HG03060 (cell line): ENCODE results near the gene SNAPC5.
"Not testable (repeated sequence)": the region's sequence is repeated elsewhere in the genome, so short reads cannot be mapped to it uniquely, and the experiment has no call there.

Source experiments
- ATAC-seq: cut with Tn5 transposase; IDR thresholded peaks from one replicate; pipeline ENCODE4 v1.9.1; 2021; ENCODE audit warnings: low read depth, moderate number of reproducible peaks; ENCODE audit not compliant: unreplicated experiment

Gene SNAPC5

GRCh38 chr15:66497502-66498455 is at the start of gene SNAPC5:
SNAPC5 (minus strand) TSS chr15:66497762; CDS start chr15:66497731, 31 bp downstream.
- peak; percentile 71 for ATAC-seq

GRCh38 chr15:66545255-66545654 is 47.7 kb upstream of the SNAPC5 start:
- no peak for ATAC-seq

GRCh38 chr15:66542896-66543295 is 45.3 kb upstream of the SNAPC5 start:
- ATAC-seq: no peak

DNA sequence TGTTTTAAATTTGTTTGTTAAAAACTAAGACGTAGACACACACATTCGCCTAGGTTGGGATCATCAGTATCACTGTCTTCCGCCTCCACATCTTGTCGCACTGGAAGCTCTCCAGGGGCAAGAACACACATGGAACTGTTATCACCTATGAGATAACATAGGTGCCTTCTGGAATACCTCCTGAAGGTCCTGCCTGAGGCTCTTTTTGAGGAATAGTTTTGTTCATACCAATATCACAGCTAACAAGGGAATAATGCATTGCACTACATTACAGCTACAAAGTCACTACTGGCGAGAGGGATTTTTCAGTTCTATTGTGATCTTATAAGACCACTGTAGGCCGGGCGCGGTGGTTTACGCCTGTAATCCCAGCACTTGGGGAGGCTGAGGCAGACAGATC is 37.5 kb upstream of the SNAPC5 start:
- no peak for ATAC-seq

DNA sequence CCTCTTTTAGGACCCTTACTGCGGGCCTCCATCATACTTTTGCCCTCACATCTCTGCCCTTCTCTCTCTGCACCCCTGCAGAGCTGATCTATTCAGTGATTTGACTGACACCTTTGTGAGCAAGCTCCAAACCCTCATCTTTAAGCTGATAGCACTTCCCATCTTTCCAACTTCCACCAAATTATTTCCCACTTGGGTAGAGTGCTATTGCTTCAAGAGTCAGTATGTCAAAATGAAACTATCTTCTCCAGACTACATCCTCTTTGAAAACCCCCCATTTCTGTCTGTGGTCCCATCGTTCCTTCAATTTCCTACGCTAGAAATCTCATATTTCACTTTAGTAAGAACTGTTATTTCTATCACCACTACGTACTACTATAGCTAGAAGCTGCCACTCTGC is 27.3 kb upstream of the SNAPC5 start:
- no peak for ATAC-seq

GRCh38 chr15:66523926-66524325 is 26.4 kb upstream of the SNAPC5 start:
- ATAC-seq: no peak

GRCh38 chr15:66515901-66516322 is 18.4 kb upstream of the SNAPC5 start:
- no peak for ATAC-seq

DNA sequence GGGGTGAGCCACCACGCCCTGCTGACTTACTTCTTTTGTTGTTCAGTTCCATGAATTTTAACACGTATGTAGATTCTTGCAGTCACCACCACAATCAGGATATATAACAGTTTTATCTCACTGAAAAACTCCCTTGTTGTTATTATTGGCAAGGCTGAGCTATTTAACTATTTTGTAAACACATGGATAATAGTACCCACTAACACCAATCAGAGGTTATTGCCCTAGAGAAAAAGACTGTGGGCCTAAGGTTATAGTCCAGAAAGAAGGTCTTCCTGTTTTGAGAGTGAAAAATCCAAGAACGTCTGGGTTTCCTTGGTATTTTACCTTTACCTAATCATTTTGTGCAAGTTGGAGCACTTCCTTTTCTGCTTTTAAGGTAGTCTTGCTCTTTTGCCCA is 17.0 kb upstream of the SNAPC5 start:
- no peak for ATAC-seq

GRCh38 chr15:66508293-66508883 is 10.8 kb upstream of the SNAPC5 start:
- no peak for ATAC-seq

GRCh38 chr15:66505818-66506217 is 8.3 kb upstream of the SNAPC5 start:
- no peak for ATAC-seq

DNA sequence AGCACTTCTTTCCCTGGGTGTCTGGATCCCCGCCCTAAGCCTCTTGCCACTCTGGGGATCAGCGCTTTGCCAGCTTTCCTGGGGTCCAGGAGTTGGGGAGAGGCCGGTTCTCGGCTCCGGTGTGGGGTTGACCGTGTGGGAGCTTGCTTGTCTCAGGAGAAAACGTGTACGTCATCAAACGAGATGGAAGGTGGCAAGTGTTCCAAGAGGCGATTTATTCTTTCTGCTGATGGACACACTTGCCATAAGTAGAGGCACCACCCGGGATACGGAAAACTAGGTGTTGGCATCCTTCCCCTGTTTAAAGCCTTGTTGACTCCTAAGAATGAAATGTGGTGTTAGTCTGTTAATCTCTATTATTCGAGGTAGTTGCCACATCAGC is 7.9 kb upstream of the SNAPC5 start:
- no peak for ATAC-seq

DNA sequence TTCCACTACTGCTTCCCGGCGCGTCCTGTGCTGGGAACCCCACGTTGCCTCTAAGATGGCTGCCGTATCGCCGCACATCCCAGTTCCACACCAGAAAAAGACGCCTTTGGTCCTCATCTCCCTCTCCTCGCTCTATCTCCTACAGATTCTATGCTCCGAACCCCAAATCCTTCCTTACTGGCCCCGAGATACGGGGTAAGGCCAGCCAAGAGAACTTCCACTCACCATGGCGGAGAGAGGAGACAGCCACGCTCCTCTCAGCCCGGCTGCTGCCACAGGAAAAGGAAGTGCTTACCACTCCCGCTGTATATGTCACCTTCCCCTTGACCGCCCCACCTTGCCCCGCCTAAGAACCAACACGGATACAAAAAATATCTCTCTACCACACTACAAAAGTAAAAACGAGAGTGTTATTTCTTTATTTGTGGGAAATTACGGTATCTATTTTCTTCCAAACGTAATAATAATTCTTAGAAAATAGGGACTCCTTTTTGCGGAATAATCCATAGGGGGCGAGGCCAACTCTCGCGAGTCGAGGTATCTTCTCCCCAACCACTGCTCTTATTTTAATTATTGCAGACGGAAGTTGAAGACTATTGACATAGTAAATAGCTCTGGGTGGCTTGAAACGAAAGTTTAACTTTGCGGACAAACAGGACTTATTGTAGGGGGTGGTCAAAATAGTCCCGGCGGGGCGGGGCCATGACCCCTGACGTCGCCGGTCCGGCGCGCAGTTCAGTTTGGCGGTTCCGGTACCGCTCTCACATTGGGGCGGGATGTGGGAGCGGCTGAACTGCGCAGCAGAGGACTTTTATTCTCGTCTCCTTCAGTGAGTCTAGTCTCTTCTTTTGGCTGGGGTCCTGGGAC is 7.2 kb upstream of the SNAPC5 start, which contains the start of the genes RPL4 and ZWILCH:
Gene RPL4 (minus strand): TSS at position 293 of the 867 bp plus-strand sequence. CDS start 65 bp downstream, at position 228.
Gene ZWILCH (plus strand): TSS at position 764 of the 867 bp plus-strand sequence. CDS start 13 bp downstream, at position 777.
- ATAC-seq: no peak

DNA sequence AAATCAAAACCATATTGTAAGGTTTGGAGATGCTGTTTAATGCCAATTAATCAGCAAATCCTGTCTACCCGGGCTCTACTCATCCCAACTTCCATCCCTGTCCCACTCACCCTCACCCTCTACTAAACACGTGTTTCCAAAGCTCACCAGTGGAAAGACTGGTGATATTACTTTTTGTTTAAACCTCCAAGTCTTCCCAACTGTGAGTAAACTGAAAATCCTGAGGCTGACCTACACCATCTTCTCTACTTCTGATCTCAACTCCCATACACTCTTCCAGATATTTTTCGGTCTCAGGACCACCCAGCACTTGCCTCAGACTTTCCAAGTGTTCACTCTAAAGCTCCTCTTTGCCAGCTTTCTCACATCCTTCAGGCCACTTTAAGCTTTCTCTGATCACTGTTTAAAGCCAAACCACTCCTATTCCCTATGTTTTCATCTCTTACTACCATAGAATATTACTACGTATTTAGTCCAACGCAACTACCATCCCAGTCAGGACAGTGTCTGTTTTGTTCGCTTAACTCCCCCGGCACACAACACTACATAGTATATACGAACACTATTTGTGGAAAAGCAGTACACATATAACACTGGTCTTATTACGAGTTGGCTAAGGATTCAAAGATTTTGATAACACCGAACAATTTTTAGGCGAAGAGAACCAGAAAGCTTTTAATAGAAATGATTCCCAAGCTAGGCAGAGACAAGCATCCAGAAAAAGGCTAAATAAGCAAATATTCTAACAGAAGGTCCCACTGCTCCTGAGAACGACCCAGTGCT is 6.4 kb upstream of the SNAPC5 start:
- no peak for ATAC-seq

GRCh38 chr15:66503041-66503648 is 5.6 kb upstream of the SNAPC5 start:
- not testable (repeated sequence) for ATAC-seq

GRCh38 chr15:66502491-66502890 is 4.9 kb upstream of the SNAPC5 start:
- ATAC-seq: no peak

GRCh38 chr15:66500346-66500745 is 2.8 kb upstream of the SNAPC5 start:
- ATAC-seq: not testable (repeated sequence)

DNA sequence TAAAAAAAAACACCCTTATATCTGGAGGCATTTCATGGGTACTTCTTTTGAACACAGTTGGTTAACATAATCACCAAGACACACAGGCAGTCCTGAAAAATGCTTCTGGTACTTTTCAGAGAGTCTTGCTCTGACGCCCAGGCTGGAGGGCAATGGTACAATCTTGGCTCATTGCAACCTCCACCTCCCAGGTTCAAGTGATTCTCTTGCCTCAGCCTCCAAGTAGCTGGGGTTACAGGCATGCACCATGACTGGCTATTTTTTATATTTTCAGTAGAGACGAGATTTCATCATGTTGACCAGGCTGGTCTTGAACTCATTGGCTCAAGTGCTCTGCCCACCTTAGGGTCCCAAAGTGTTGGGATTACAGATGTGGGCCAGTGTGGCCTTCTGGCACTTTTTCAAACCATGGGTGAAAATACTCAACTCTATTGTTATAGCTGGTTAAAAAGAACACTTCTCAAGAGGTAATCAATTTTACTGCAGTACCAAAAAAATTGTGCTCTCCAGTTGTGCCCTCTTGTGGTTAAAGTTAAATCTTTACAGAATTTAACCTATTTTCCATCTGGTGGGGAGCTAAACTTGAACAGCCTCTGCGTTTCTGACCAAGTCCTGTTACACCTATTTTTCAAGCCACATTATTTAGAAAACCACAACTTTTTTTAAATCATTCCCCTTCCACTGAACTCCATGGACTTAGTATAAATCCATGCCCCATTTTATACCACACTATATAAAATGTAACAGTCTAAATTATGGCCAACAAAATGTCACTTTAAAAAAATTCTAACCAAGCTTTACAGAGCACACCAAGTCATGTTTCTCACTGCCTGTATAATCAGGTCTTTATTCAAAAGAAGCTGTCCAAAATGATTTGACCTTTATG is 1.2 kb upstream of the SNAPC5 start:
- ATAC-seq: no peak

DNA sequence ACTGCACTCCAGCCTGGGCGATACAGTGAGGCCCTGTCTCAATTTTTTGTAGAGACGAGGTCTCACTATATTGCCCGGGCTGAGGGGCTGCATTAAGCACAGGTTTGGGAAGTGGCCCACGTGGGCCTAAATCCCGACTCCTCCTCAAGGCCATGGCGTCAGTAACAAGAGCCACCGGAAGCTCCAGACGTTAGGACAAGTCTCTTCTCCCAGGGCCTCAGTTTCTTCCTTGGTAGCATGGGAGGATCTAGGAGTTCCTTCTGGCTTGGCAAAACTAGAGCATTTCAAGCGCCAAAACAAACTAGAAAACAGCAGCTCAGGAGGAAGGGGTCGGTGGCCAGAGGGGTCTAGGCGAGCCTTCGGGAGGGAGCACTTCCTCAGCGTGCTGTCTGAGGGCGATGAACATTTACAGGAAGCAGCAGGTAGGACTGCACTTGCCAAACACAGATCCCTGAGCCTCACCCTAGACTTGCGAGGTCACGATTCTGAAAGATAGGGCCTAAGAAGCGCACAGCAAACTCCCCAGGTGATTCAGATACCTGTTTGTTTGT is 536 bp downstream of the SNAPC5 start:
- no peak for ATAC-seq
